GM12878 (cell line): ENCODE results near the gene NKIRAS2. TPM values are rescaled to one million over a fixed set of nuclear protein-coding genes. Genes with fewer than 3 reads are reported as not detected.

ENCODE experiments used
- ATAC-seq: fragments of 200-7000 bp; cut with Tn5 transposase; 3 replicates; pipeline ENCODE4 v1.9.1; 2020; ENCODE audit warnings: mild to moderate bottlenecking, moderate library complexity
- BruUV-seq: library from RNA; stranded (reverse); fragments of 400-500 nt; replicated peaks from 2 replicates; lab custom pipeline; 2021; lab: Mats Ljungman, UMichigan
- CTCF ChIA-PET: fragments of 300-600 bp; sonication (Branson Sonifier 250); formaldehyde crosslinking; extraction: SDS; loops from one replicate; lab custom pipeline; 2021; ENCODE audit warnings: inconsistent platforms; lab: Yijun Ruan, JAX
- POLR2A ChIA-PET: fragments of 350-600 bp; formaldehyde crosslinking; extraction: SDS; loops from one replicate; lab custom pipeline; 2021; ENCODE audit warnings: inconsistent platforms; lab: Charles Lee
- RAD21 ChIA-PET: fragments of 300-600 bp; sonication (Branson Sonifier 250); formaldehyde crosslinking; loops from one replicate; lab custom pipeline; 2023; ENCODE audit warnings: antibody characterized with exemption; ENCODE audit not compliant: unreplicated experiment; lab: Charles Lee
- SMC1A ChIA-PET: fragments of 300-600 bp; sonication (Branson Sonifier 250); formaldehyde crosslinking; loops from one replicate; lab custom pipeline; 2023; ENCODE audit not compliant: unreplicated experiment, uncharacterized antibody; lab: Charles Lee
- DNase-seq: peaks from one replicate; pipeline ENCODE4 v3.0.0-alpha.2; 2011; ENCODE audit warnings: low read depth, low spot score
- FAIRE-seq: peaks from 3 replicates; lab custom pipeline; 2011; peaks lifted over from hg19 to GRCh38; lab: Jason Lieb, UNC
- H2AFZ ChIP-seq: 2 replicates; pipeline ENCODE4 v1.6.0; 2011; ENCODE audit warnings: low read depth, low read length, control low read depth; ENCODE audit not compliant: control insufficient read depth
- H3K27ac ChIP-seq: 2 replicates; pipeline ENCODE4 v1.5.1; 2011; ENCODE audit warnings: control low read depth; ENCODE audit not compliant: control insufficient read depth, insufficient read depth
- H3K27me3 ChIP-seq, 2 experiments: replicated peaks in 1 of 2; 2 replicates each; pipeline versions ENCODE4 v1.6.0 to v1.6.1; 2011; ENCODE audit warnings: low read length in 1 of 2; ENCODE audit not compliant: control insufficient read depth in 2 of 2, insufficient read depth in 2 of 2
- H3K36me3 ChIP-seq, 2 experiments: 2 replicates each; pipeline ENCODE4 v1.5.1; 2011; ENCODE audit warnings: low read length in 1 of 2; ENCODE audit not compliant: control insufficient read depth in 2 of 2, insufficient read depth in 2 of 2
- H3K4me1 ChIP-seq: 2 replicates; pipeline ENCODE4 v1.6.1; 2011; ENCODE audit warnings: mild to moderate bottlenecking, low read length, moderate library complexity, mixed read lengths; ENCODE audit not compliant: control insufficient read depth, insufficient read depth
- H3K4me2 ChIP-seq: 2 replicates; pipeline ENCODE4 v1.6.0; 2011; ENCODE audit warnings: control low read depth; ENCODE audit not compliant: control insufficient read depth, insufficient read depth
- H3K4me3 ChIP-seq: fragments of 200-600 bp; sonication (generic); 2 replicates; pipeline ENCODE4 v1.5.1; 2016
- H3K79me2 ChIP-seq: 2 replicates; pipeline ENCODE4 v1.6.0; 2011; ENCODE audit warnings: low read length; ENCODE audit not compliant: control insufficient read depth, insufficient read depth
- H3K9ac ChIP-seq: 2 replicates; pipeline ENCODE4 v1.8.0; 2011; ENCODE audit warnings: low read length, control low read depth, mixed read lengths; ENCODE audit not compliant: control insufficient read depth, insufficient read depth
- H3K9me3 ChIP-seq: replicated peaks from 3 replicates; pipeline ENCODE4 v1.5.1; 2011; ENCODE audit warnings: mild to moderate bottlenecking, low read length; ENCODE audit not compliant: control insufficient read depth, insufficient read depth
- H4K20me1 ChIP-seq: 2 replicates; pipeline ENCODE4 v1.6.0; 2011; ENCODE audit not compliant: control insufficient read depth, insufficient read depth
- CBX5 ChIP-seq: sonication (generic); IDR thresholded peaks from 2 replicates; pipeline ENCODE4 v1.6.1; 2016; ENCODE audit warnings: low read depth, moderate library complexity, mild to moderate bottlenecking, inconsistent platforms
- CREB1 ChIP-seq: IDR thresholded peaks from 2 replicates; pipeline ENCODE4 v1.6.1; 2012; ENCODE audit warnings: low read depth, mild to moderate bottlenecking, inconsistent platforms
- JUNB ChIP-seq: IDR thresholded peaks from 2 replicates; pipeline ENCODE4 v1.6.1; 2016; ENCODE audit warnings: antibody characterized with exemption, mild to moderate bottlenecking
- JUND ChIP-seq: IDR thresholded peaks from 2 replicates; pipeline ENCODE4 v1.6.1; 2012; ENCODE audit warnings: low read depth, mild to moderate bottlenecking, low read length, improper control_type of control experiment, moderate library complexity
- NFIC ChIP-seq: IDR thresholded peaks from 2 replicates; pipeline ENCODE4 v1.6.1; 2012; ENCODE audit warnings: low read depth, mild to moderate bottlenecking, inconsistent platforms, low read length, moderate library complexity
- NR2C1 ChIP-seq: fragments of 450-650 bp; IDR thresholded peaks from 2 replicates; pipeline ENCODE4 v1.6.1; 2017; ENCODE audit warnings: antibody characterized with exemption, mild to moderate bottlenecking, moderate library complexity
- NR2C2 ChIP-seq: IDR thresholded peaks from 2 replicates; pipeline ENCODE4 v1.6.1; 2011; ENCODE audit warnings: borderline replicate concordance, low read depth; ENCODE audit not compliant: control insufficient read depth, insufficient read length
- NR2F1 ChIP-seq: fragments of 450-650 bp; conservative IDR thresholded peaks from 2 replicates; pipeline ENCODE4 v1.6.1; 2017; ENCODE audit warnings: mild to moderate bottlenecking
- RCOR1 ChIP-seq: conservative IDR thresholded peaks from 2 replicates; pipeline ENCODE4 v1.6.1; 2012; ENCODE audit warnings: low read depth, low read length, improper control_type of control experiment
- ZNF217 ChIP-seq: fragments of 450-650 bp; IDR thresholded peaks from 2 replicates; pipeline ENCODE4 v1.6.1; 2017; ENCODE audit warnings: antibody characterized with exemption, mild to moderate bottlenecking
- ZNF622 ChIP-seq: fragments of 450-650 bp; IDR thresholded peaks from 2 replicates; pipeline ENCODE4 v1.6.1; 2017; ENCODE audit warnings: mild to moderate bottlenecking, inconsistent platforms
- WGBS: methylation state at CpG from one replicate; pipeline ENCODE4 v1.1.6; 2016; ENCODE audit warnings: low lambda C conversion rate; ENCODE audit not compliant: insufficient replicate concordance, insufficient coverage; ENCODE audit errors: missing lambda C conversion rate; 5-methylcytosine and 5-hydroxymethylcytosine counted together
- in situ Hi-C: fragments of 300-500 bp; cut with MboI; formaldehyde crosslinking; loops from 9 replicates; pipeline ENCODE4 v1.14.3; 2018; ENCODE audit warnings: mixed read lengths
- intact Hi-C: fragments of 100-400 bp; cut with micrococcal nuclease; formaldehyde crosslinking; loops from one replicate; pipeline ENCODE4 v1.14.2; 2022; ENCODE audit not compliant: unreplicated experiment
- polyA plus RNA-seq, 11 experiments: library from polyadenylated mRNA; depleted of rRNA in 4 of 11; unstranded in 6 of 11; stranded (reverse) in 5 of 11; fragments of >200 nt; fragmentation: Nextera tagmentation in 4 of 11; fragmentation: Illumina TruSeq in 1 of 11; extraction: Ambion mirVana in 4 of 11; extraction: Trizol in 1 of 11; gene quantifications; 1 replicate in 1 of 11; 2 replicates in 10 of 11; pipeline versions ENCODE4 v1.2.1 to v1.2.3, GENCODE V29; 2011 to 2016; ENCODE audit warnings: inconsistent platforms in 2 of 11, missing spikeins in 2 of 11, low read depth in 1 of 11
- total RNA-seq, 4 experiments: library from RNA; depleted of rRNA in 3 of 4; stranded (reverse); fragments of >200 nt in 3 of 4; fragmentation: Illumina TruSeq in 1 of 4; extraction: Trizol in 1 of 4; gene quantifications; 2 replicates each; pipeline versions ENCODE4 v1.2.1 to v1.2.3, GENCODE V29; 2013 to 2021
- TF ChIP-seq, protein P1 (sequence below): fragments of 450-650 bp; IDR thresholded peaks from 2 replicates; pipeline ENCODE4 v1.6.1; 2017; ENCODE audit warnings: antibody characterized with exemption, mild to moderate bottlenecking, moderate library complexity

The NKIRAS2 gene
- total and polyA plus RNA-seq, 10 of the 15 experiments (the other 5 are each of a cell fraction or from before 2014, with no cell fraction given) = 6.4 to 49.7 (median 27.2) TPM

DNA sequence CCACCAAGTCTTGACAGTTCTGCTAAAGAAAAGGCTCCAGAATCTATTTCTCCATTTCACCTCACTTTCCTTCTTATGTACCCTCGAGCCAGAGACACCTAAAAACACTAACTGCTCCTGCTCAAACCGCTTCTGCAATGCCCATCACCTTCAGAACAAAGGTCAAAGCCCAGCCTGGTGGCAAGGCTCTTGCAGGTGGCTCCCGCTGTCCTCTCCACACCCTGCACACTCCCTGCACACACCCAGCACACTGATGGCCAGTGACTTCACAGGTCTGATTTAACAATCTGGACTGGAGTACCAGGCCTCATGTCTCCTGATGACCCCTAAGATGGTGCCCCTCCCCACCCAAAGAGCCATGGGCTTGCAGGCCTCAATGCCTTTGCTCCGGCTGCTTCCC lies 40.3 kb downstream of the NKIRAS2 start:
- Histone ChIP-seq H3K27ac (no peak overlapping the region), H4K20me1 (no peaks in the 10 kb centered on the region), H3K27me3 (no peaks in the 10 kb centered on the region), H2AFZ (no peak overlapping the region), H3K9ac (no peak overlapping the region), H3K4me3 (no peak overlapping the region), H3K4me1 (peaks cover 11% of the 10 kb centered on the region)
- no TSS peak for BruUV-seq
- intact Hi-C loops = loop anchor here (5.0 kb wide), 1 partner anchor 33 kb away; no protein-coding TSS in a partner anchor
- POLR2A ChIA-PET = interaction anchor here (1.2 kb wide), 1 partner anchor 12 kb away, joined by 3 read pairs; no protein-coding TSS in a partner anchor
- 48% methylated on average over 4 of the region's 4 CpGs for WGBS
- no peak for TF ChIP-seq ZNF622
- no peak for TF ChIP-seq RCOR1
- TF ChIP-seq CBX5 = no peak
- TF ChIP-seq NFIC = no peak
- no peak for TF ChIP-seq JUND
- TF ChIP-seq NR2C2 = no peak
- TF ChIP-seq NR2C1 = no peak
- no peak for TF ChIP-seq NR2F1
- TF ChIP-seq, protein P1, sequence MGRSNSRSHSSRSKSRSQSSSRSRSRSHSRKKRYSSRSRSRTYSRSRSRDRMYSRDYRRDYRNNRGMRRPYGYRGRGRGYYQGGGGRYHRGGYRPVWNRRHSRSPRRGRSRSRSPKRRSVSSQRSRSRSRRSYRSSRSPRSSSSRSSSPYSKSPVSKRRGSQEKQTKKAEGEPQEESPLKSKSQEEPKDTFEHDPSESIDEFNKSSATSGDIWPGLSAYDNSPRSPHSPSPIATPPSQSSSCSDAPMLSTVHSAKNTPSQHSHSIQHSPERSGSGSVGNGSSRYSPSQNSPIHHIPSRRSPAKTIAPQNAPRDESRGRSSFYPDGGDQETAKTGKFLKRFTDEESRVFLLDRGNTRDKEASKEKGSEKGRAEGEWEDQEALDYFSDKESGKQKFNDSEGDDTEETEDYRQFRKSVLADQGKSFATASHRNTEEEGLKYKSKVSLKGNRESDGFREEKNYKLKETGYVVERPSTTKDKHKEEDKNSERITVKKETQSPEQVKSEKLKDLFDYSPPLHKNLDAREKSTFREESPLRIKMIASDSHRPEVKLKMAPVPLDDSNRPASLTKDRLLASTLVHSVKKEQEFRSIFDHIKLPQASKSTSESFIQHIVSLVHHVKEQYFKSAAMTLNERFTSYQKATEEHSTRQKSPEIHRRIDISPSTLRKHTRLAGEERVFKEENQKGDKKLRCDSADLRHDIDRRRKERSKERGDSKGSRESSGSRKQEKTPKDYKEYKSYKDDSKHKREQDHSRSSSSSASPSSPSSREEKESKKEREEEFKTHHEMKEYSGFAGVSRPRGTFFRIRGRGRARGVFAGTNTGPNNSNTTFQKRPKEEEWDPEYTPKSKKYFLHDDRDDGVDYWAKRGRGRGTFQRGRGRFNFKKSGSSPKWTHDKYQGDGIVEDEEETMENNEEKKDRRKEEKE = no peak
- TF ChIP-seq CREB1 = no peak
- TF ChIP-seq ZNF217 = no peak
- TF ChIP-seq JUNB = no peak
- TF ChIP-seq, all 136 proteins: peak for 0
- no peak for FAIRE-seq
- ChIA-PET SMC1A (no interaction called here), RAD21 (no interaction called here), CTCF (no interaction called here)
- Histone ChIP-seq H3K79me2 (no peaks in the 10 kb centered on the region), H3K9me3 (peaks cover 8% of the 10 kb centered on the region; the same call in 2 of the 3 replicates), H3K36me3 (no peaks in the 10 kb centered on the region), H3K4me2 (no peak overlapping the region)
- ATAC-seq = no peak
- in situ Hi-C loops = no loop called here
- no peak for DNase-seq
